Bladder microvascular endothelial cell (primary cell): ENCODE data around the gene ZNF334. TPM values are rescaled to one million over a fixed set of nuclear protein-coding genes. Genes with fewer than 3 reads are reported as not detected.

ENCODE experiments used
- total RNA-seq: library from RNA; depleted of rRNA; stranded (reverse); fragments of >200 nt; gene quantifications from 2 replicates; pipeline ENCODE4 v1.2.3, GENCODE V29; 2014

Gene ZNF334
- total RNA-seq: 0.69 and 0.97 TPM in 2 replicates

DNA sequence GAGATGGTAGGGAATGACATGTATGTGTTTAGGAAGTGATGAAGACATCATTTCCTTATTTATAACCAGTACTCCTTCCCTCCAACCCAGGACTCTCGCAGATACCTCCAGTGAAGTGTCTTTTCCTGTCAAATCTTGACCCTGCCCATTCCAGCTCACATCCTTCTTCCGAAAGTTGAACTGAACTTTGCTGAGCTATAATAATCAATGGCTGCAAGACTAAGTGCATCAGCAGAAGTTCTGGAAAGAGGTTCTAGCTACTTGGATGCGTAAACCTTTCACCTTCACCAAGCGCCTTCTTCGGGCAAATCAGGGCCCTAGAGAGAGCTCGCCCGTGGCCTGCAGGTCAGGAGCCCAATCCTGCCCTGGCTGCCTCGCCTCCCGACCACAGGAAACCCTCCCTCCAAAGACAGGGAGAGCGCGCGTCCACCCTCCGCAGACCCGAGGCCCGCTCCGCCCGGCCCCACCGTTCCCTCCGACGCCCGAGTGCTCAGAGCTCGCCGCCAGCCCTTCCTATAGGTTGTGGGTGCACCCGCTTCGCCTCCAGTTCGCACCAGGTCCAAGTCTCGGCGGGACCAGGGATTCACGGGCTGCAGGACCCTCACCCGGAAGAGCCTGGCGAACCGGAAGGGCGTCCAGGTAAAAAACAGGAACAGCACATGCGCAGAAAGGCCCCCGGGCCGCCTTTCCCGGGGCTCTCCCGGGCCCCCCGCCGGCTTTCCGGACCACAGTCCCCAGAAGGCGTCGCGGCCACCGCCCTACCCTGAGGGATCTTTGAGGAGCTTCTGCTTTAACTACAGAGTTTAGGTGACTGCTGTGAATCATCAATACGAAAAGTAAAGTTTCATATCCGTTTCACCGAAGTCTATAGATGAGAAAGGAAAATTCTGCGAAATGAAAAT is at the start of gene ZNF334:
Gene ZNF334, minus strand, starts transcription at position 617 of the 902 bp plus-strand sequence. CDS start 1,457 bp downstream, outside the sequence.

DNA sequence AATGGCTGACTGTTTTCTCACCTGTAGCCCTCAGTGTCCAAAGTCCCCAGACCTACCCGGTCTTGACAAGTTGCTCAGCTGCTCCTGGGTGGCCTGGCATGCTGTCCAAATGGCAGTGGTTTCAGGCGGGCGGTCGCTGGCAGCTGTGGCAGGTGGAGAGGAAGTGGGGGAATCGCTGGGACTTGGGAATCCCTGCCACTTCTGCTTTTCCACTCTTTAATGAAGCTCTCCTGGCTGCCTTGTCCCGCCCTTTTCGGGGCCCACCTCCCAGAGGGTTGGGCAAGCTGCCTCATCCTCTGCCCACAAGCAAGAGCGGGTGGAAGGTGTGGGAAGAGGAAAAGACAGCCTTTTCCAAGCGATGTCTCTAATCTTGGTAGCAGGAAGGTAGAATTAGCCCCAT is 37.1 kb upstream of the ZNF334 start, which contains the start of gene OCSTAMP:
Gene OCSTAMP, minus strand, starts transcription at position 194 of the 400 bp plus-strand sequence. Its CDS starts 94 bp downstream, at position 100.

Other genes starting within 250 kb of the ZNF334 start
- gene CDH22, start 205.1 kb downstream of the ZNF334 start, total RNA-seq: 0.57 TPM in 1 of 2 replicates, not detected in the other
- gene ELMO2, start 106.9 kb downstream of the ZNF334 start, total RNA-seq: 18.1 and 44.7 TPM in 2 replicates
- not detected in 2 replicates for gene OCSTAMP, start 37.1 kb upstream of the ZNF334 start, total RNA-seq
- gene SLC13A3, start 137.9 kb upstream of the ZNF334 start, total RNA-seq: 0.13 TPM in 1 of 2 replicates, not detected in the other
- 10.7 and 13.3 TPM in 2 replicates for gene TP53RK, start 175.9 kb upstream of the ZNF334 start, total RNA-seq
- gene SLC2A10, start 196.1 kb upstream of the ZNF334 start, total RNA-seq: 3.7 and 10.5 TPM in 2 replicates